Lower leg skin (tissue), 3 donors: ENCODE results near the gene FAM210A.

Source experiments
- CTCF ChIP-seq, 3 donors: fragments of 450-650 bp; IDR thresholded peaks; one replicate each; pipeline ENCODE4 v1.5.1; 2016; ENCODE audit warnings: antibody characterized with exemption in 3 of 3, mild to moderate bottlenecking in 3 of 3, moderate library complexity in 2 of 3
- POLR2A ChIP-seq, 2 donors: fragments of 450-650 bp; IDR thresholded peaks; one replicate each; pipeline ENCODE4 v1.6.1; 2016 to 2017; ENCODE audit warnings: antibody characterized with exemption in 2 of 2, mild to moderate bottlenecking in 1 of 2, moderate library complexity in 1 of 2

- TF ChIP-seq POLR2A (IDR thresholded peaks at IDR 0.05), result no peak
- TF ChIP-seq CTCF (IDR thresholded peaks at IDR 0.05), result no peak
These were observed 81.3 kb downstream of the FAM210A start for GRCh38 chr18:13645093-13645492.
